NCI-H82 (cell line): ENCODE data around the gene EXOG.
"Not testable (repeated sequence)": the region's sequence is repeated elsewhere in the genome, so short reads cannot be mapped to it uniquely, and the experiment has no call there.

Source experiments
- DNase-seq: peaks from one replicate; lab custom pipeline; 2025; lab: John Stamatoyannopoulos, UW

Gene EXOG

DNA sequence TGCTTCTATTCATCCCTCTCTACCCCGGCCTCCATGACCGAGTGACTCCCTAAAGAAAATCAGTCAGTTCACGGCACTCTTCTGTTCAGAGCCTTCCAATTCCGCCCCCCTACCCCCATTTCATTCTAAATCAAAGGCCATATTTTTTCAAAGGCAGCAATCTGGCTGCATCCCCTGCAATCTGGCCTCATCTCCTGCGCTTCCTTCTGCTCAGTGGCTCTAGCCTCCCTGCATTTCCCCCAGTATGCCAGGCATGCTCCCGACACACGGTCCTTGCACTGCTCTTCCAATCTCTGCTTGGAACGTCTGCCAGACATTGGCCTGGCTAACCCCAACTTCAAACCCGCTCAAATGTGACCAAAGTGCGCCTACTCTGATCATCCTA lies 67.7 kb downstream of the EXOG start:
- DNase-seq, result no peak

DNA sequence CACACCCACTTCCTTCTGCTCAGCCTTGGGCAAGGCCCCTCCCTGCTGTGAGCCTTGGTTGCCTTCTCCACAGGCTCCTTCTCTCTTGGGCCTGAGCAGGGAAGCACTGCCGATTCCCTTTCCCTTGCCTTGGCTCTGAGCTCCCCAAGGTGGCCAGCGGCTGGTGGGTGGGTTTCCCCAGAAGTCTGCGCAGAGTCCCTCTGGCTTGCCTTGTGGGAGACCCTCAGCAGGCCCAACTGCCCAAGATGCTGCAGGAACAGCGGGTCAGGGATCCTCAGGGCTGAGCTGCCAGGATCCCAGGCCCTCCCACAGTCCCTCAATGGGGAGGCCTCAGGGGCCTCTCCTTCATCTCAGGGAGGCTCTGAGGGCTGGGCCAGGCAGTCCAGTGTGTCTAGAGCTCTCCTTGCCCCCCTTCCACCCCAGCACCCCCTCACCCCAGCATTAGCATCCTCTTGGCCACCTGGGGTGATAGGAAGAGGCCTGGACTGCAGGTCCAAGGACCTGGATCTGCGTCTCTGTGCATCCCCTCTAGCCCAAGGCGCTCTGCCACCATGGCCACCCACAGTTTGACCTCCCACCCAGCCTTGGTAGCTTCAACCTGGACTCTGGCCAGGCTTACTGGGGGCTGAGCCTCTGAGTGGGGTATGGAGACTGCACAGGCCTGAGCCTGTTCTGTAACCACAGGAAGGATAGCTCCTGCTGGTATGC lies 68.6 kb downstream of the EXOG start:
- DNase-seq, result no peak

DNA sequence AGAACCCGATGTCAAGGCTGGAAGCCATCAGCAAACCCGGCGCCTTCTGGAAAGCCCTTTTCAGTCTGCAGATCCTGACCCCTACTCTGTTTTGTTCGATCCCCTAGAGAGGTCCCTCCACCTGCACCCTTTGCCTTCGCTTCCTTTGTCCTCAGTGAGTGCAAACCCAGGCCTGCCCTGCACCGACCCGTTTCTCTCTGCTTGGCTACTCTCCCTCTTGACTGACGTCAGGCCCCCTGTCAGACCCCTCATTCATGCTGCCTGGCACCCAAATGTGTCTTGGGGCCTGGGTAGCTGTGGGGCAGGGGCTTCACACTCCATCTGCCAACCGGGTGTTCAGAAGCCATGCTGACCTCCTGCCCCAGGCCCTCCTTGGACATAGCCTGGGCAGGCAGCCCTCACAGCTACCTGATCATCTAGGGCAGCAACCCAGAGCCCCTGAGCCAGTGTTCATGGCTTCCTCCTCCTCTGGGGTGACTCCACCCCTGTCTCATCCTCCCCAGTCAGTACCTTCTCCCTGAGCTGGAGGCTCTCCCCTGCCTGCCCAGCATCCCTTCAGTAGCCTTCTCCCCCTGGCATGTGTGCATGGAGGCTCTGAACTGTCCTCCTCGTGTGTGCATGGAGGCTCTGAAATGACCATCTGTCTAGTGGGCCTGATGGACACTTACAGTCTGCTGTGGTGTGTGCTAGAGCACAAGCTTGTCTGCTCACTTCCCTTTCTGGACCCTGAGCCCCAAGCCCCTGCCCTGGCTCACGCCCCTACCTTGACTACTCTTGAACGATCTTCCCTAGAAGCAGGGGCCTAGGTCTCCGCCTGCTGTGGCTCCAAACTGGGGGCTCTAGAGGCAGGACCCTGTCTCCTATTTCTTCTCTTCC lies 69.4 kb downstream of the EXOG start:
- DNase-seq, result no peak

DNA sequence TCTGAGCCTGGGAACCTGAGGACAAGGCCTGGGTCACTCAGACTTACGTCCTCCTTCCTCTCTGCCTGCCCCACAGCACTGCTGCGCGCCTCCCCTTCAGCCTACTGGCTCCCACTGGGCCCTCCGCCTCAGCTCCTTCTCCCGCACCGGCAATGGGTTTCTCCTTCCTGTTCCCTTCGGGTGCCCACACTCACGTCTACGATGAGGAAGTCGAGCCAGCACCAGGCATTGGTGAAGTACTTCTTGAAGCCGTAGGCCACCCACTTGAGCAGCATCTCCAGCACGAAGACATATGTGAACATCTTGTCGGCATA lies 70.0 kb downstream of the EXOG start:
- DNase-seq, result no peak

DNA sequence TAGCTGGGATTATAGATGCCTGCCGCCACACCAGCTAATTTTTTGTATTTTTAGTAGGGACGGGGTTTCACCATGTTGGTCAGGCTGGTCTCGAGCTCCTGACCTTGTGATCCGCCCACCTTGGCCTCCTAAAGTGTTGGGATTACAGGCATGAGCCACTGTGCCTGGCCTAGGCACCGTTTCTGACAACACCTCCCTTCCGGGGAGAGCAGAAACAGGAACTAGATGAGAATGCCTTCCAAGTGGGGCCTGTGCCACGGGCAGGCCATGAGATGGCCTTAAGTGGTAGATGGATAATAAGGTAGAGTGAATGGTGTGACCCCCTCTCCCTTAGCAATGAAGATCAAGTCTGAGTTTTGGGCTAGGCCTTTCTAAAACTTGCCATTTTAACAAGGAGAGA lies 70.7 kb downstream of the EXOG start:
- DNase-seq, result not testable (repeated sequence)

DNA sequence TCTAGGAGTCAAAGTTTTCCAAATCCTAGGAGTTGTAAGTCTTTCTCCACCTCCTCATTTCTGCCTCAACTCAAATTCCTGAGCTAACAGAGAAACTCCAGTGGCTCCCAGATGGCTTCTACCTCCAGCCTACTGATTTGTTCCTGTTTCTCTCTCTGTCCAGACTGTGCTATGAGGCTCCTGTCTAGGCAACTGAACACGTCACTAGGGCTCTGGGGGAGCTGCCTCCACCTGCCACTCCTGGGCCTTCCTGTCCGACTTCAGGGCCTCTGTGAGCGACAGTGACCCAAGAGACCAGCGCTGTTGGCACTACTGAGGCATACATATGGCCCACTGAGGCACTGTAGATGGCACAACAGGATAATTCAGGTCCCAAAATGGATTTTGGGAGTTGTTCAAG lies 71.4 kb downstream of the EXOG start:
- no peak for DNase-seq

DNA sequence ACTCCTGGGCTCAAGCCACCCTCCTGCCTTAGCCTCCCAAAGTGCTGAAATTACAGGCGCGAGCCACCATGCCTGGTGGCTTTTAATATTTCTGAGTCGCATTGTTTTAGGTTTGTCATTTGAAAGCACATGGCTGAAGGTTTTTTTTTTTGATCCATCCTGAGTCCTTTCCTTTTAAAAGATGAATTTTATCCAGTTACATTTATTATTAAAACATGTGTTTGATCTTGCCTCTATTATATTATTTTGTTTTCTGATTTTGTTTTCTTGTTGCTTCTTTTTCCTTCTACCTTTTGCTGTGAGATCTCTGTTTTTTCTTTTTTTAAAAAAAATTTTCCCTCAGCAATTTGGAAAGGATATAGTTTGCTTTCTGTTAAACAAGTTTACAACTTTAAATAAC lies 77.0 kb downstream of the EXOG start:
- no peak for DNase-seq

DNA sequence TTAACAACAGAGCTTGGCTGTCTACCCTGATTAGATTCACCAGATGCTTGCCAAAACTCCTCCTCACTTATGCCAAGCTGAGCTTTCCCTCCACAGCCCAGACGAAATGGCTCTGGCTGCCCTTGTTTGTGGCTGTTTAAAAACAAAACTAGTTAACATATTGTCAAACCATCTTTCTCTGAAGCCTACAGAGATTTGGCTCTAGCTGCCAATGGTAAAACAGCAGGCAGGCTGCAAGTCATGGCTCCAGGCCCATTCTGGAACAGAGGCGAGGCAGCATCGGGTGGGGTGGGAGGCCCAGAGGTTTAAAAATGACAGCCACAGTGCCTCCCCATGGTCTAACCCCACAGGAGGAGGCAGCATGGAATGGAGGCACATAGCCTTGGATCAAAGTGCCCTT lies 77.4 kb downstream of the EXOG start:
- no peak for DNase-seq

DNA sequence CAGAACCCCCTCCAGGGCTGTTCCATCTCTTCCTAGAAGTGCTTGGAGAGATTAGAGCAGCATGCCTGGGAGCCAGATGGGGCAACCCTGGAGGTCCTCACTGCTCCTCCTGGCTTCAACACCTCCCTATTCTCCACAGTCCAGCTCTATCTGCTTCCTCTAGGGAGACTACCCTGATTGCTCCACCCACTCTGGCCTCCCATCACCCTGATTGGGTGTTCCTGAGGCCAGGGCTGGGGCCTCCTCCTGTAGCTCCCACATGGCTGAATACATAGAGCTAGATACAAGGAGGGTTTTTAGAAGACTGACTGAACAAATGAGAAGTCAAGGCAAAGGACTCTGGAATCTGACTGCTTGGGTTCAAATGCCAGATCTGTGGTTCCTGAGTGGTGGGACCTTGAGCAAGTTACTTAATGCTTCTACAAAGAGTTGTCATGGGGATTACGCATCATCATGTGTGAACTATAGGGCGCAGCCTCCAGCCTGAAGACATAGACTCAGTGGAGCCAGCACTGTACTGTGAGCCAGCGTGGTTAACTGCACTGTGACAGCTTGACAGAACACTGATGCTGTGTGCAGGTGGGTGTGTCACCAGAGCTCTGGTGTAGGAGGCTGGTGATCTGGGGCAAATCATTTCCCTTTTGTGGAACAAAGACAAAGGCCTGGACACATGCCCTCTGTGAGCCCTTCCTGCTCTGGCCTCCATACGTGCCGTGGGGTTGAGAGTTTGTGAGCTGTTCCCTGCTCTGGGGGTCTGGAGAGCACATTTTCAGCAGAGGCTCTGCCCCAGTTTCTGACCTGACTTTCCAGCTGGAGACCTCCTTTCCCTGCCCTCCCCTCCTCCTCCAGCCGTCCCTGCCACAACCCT lies 78.5 kb downstream of the EXOG start:
- no peak for DNase-seq

DNA sequence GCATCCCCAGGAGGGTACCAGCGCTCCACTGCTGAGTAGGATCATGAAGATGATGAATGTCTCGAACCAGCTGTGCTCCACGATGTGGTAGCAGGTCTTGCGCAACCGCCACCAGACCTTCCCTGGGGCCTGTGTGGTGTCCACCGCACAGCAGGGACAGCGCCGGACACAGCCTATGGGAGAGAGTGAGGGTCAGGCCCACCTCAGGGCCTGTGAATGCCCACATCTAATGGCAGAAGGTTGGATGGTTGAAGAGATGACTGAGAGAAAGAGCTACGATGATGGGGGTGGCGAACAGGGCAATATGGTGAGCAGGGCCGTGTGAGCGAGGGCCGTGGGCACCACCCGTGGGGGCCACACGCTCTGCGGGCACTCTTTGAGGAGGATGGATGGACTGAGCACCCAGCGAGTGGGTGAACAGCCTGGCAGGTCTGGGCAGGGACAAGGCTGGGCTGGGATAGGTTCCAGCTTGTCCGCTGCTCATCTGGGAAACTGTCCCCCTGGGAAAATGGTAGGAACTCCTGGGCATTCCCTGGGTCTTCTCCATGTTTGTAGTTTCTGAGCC lies 79.2 kb downstream of the EXOG start:
- no peak for DNase-seq
